OCI-LY3 (cell line): ENCODE measurements around the gene NXPE2.

Experiments
- CTCF ChIP-seq: fragments of 200-600, 300-600 bp; sonication (generic); IDR thresholded peaks from 2 replicates; pipeline ENCODE4 v1.5.1; 2014; ENCODE audit warnings: antibody characterized with exemption, low read length, low read depth
- EZH2phosphoT487 ChIP-seq: fragments of 200-600 bp; shearing (Covaris generic); IDR thresholded peaks from 2 replicates; pipeline ENCODE4 v1.6.1; 2018; ENCODE audit warnings: antibody characterized with exemption, mixed run types, low read depth

- no peak for TF ChIP-seq CTCF
- no peak for TF ChIP-seq EZH2phosphoT487
Observed at GRCh38 chr11:114668109-114668508, 10.2 kb upstream of the NXPE2 start.
